ENCODE results near the gene GPR162.

- TF ChIP-seq CTCF (conservative IDR thresholded peaks at IDR 0.05; ENCODE audit: low read depth, low read length) (no peak), EZH2 (IDR thresholded peaks at IDR 0.05; ENCODE audit: borderline replicate concordance, low read depth, low read length, poor library complexity, severe bottlenecking) (no peak)
These were observed 9.4 kb downstream of the GPR162 start for GRCh38 chr12:6830999-6831398.

Measured in A673 (cell line).